Measurements from ENCODE around the gene AFMID. TPM values are rescaled to one million over a fixed set of nuclear protein-coding genes. Genes with fewer than 3 reads are reported as not detected.

Gene AFMID
- total and polyA plus RNA-seq, 3 donors from 2014 or later: 36.1 to 82.2 (median 59.4) TPM

GRCh38 chr17:78183916-78184315, 3.2 kb upstream of the AFMID start:
- 88 to 93% methylated on average over 12 of the region's 12 CpGs for WGBS, 2 donors
- no peaks in the 10 kb centered on the region for H3K9me3 ChIP-seq
- H3K27me3 ChIP-seq: no peaks in the 10 kb centered on the region
- H3K4me1 ChIP-seq: peaks cover 17% of the 10 kb centered on the region
- H3K36me3 ChIP-seq (ENCODE audit: low read depth, missing control alignments): no peaks in the 10 kb centered on the region
- intact Hi-C loops (cut with DNase I; ENCODE audit: low total_unique reads): no loop called here
- no peak overlapping the region for H3K27ac ChIP-seq
- H3K4me3 ChIP-seq: no peak overlapping the region
- TF ChIP-seq POLR2A (IDR thresholded peaks at IDR 0.05) (no peak), CTCF (IDR thresholded peaks at IDR 0.05) (no peak)
- DNase-seq: no peak

GRCh38 chr17:78184351-78184750, 2.8 kb upstream of the AFMID start:
- WGBS, 2 donors: 61 to 76% methylated on average over 10 of the region's 10 CpGs
- Histone ChIP-seq H3K27me3 (no peaks in the 10 kb centered on the region), H3K27ac (no peak overlapping the region), H3K9me3 (no peaks in the 10 kb centered on the region), H3K36me3 (ENCODE audit: low read depth, missing control alignments) (no peaks in the 10 kb centered on the region), H3K4me1 (peaks cover 17% of the 10 kb centered on the region), H3K4me3 (no peak overlapping the region)
- DNase-seq: peak; percentile 47
- intact Hi-C loops (cut with DNase I; ENCODE audit: low total_unique reads): no loop called here
- no peak for TF ChIP-seq CTCF (IDR thresholded peaks at IDR 0.05)
- TF ChIP-seq POLR2A (IDR thresholded peaks at IDR 0.05): no peak

- no peaks in the 10 kb centered on the region for H3K9me3 ChIP-seq
- no peak overlapping the region for H3K27ac ChIP-seq
- no peak overlapping the region for H3K4me3 ChIP-seq
- no peaks in the 10 kb centered on the region for H3K27me3 ChIP-seq
- TF ChIP-seq CTCF (IDR thresholded peaks at IDR 0.05): no peak
- TF ChIP-seq POLR2A (IDR thresholded peaks at IDR 0.05): no peak
- H3K4me1 ChIP-seq: peaks cover 16% of the 10 kb centered on the region
- DNase-seq: no peak
- H3K36me3 ChIP-seq (ENCODE audit: low read depth, missing control alignments): no peaks in the 10 kb centered on the region
- intact Hi-C loops (cut with DNase I; ENCODE audit: low total_unique reads): no loop called here
- 70 to 74% methylated on average over 7 to 9 of the region's 9 CpGs for WGBS, 2 donors
These were observed 2.3 kb upstream of the AFMID start for GRCh38 chr17:78184868-78185267.

- no peak for TF ChIP-seq POLR2A (IDR thresholded peaks at IDR 0.05)
- TF ChIP-seq CTCF (IDR thresholded peaks at IDR 0.05): no peak
- no peaks in the 10 kb centered on the region for H3K9me3 ChIP-seq
- WGBS, 2 donors: 57 to 62% methylated on average over 10 of the region's 10 CpGs
- intact Hi-C loops (cut with DNase I; ENCODE audit: low total_unique reads): no loop called here
- peaks cover 6% of the 10 kb centered on the region for H3K4me1 ChIP-seq
- no peaks in the 10 kb centered on the region for H3K36me3 ChIP-seq (ENCODE audit: low read depth, missing control alignments)
- H3K27me3 ChIP-seq: no peaks in the 10 kb centered on the region
- DNase-seq: no peak
- H3K27ac ChIP-seq: peak overlapping the region in 1 of 2 donors; percentile 37
- H3K4me3 ChIP-seq: peak overlapping the region; percentile 58 to 63
These were observed 1.0 kb upstream of the AFMID start for GRCh38 chr17:78185981-78186691.

- intact Hi-C loops (cut with DNase I; ENCODE audit: low total_unique reads): no loop called here
- Histone ChIP-seq H3K4me1 (no peaks in the 10 kb centered on the region), H3K36me3 (ENCODE audit: low read depth, missing control alignments) (no peaks in the 10 kb centered on the region), H3K27me3 (no peaks in the 10 kb centered on the region), H3K4me3 (no peak overlapping the region), H3K9me3 (no peaks in the 10 kb centered on the region), H3K27ac (no peak overlapping the region)
- no peak for DNase-seq
- WGBS, 2 donors: 88 to 91% methylated on average over 5 of the region's 5 CpGs
- TF ChIP-seq POLR2A (IDR thresholded peaks at IDR 0.05) (no peak), CTCF (IDR thresholded peaks at IDR 0.05) (no peak)
These were observed 9.6 kb downstream of the AFMID start for GRCh38 chr17:78196716-78197115.
